Liver (tissue), 3 donors: Measurements from ENCODE around the gene DICER1.

Experiments
- GABPA ChIP-seq, 2 donors: IDR thresholded peaks in 1 of 2; conservative IDR thresholded peaks in 1 of 2; 2 replicates each; pipeline ENCODE4 v1.6.1; 2016; ENCODE audit warnings: antibody characterized with exemption in 2 of 2, mild to moderate bottlenecking in 1 of 2, moderate library complexity in 1 of 2
- SP1 ChIP-seq: IDR thresholded peaks from 2 replicates; pipeline ENCODE4 v1.6.1; 2018; ENCODE audit warnings: antibody characterized with exemption, mild to moderate bottlenecking
- YY1 ChIP-seq: IDR thresholded peaks from 2 replicates; pipeline ENCODE4 v1.6.1; 2016; ENCODE audit warnings: antibody characterized with exemption, mild to moderate bottlenecking
- TF ChIP-seq, protein P1 (sequence below): fragments of 150-350 bp; IDR thresholded peaks from 2 replicates; pipeline ENCODE4 v1.5.1; 2017; ENCODE audit warnings: improper control_type of control experiment, low read depth, low read length; ENCODE audit not compliant: missing input control
- TF ChIP-seq, protein P2 (sequence below): IDR thresholded peaks from 2 replicates; pipeline ENCODE4 v1.6.1; 2016; ENCODE audit warnings: antibody characterized with exemption
- donor health status: healthy.
- donor health status: healthy.

DNA sequence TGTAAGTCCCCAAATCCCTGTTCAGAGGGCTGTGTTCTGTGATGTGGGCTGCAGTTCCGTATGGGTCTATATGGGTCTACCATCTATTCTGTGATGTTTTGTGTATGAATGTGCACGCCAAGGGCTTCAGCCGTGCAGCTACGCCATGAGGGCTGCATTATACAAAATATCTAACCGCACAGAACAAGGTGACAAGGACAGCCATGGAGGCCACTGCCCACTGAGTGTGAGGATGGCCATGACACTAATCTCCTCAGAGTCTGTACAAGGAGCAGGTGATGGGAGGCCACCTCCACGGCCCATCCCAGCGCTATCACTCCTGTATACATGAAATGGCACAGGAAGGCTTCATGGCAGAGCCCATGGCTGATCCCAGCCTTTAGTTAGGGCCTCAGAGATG, 102.0 kb downstream of the DICER1 start:
- TF ChIP-seq GABPA (IDR thresholded peaks at IDR 0.05 in 1 of 2, conservative IDR thresholded peaks at IDR 0.05 in 1 of 2) = no peak
- TF ChIP-seq, protein P1, sequence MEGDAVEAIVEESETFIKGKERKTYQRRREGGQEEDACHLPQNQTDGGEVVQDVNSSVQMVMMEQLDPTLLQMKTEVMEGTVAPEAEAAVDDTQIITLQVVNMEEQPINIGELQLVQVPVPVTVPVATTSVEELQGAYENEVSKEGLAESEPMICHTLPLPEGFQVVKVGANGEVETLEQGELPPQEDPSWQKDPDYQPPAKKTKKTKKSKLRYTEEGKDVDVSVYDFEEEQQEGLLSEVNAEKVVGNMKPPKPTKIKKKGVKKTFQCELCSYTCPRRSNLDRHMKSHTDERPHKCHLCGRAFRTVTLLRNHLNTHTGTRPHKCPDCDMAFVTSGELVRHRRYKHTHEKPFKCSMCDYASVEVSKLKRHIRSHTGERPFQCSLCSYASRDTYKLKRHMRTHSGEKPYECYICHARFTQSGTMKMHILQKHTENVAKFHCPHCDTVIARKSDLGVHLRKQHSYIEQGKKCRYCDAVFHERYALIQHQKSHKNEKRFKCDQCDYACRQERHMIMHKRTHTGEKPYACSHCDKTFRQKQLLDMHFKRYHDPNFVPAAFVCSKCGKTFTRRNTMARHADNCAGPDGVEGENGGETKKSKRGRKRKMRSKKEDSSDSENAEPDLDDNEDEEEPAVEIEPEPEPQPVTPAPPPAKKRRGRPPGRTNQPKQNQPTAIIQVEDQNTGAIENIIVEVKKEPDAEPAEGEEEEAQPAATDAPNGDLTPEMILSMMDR = no peak
- TF ChIP-seq, protein P2, sequence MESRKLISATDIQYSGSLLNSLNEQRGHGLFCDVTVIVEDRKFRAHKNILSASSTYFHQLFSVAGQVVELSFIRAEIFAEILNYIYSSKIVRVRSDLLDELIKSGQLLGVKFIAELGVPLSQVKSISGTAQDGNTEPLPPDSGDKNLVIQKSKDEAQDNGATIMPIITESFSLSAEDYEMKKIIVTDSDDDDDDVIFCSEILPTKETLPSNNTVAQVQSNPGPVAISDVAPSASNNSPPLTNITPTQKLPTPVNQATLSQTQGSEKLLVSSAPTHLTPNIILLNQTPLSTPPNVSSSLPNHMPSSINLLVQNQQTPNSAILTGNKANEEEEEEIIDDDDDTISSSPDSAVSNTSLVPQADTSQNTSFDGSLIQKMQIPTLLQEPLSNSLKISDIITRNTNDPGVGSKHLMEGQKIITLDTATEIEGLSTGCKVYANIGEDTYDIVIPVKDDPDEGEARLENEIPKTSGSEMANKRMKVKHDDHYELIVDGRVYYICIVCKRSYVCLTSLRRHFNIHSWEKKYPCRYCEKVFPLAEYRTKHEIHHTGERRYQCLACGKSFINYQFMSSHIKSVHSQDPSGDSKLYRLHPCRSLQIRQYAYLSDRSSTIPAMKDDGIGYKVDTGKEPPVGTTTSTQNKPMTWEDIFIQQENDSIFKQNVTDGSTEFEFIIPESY = no peak
- no peak for TF ChIP-seq YY1
- TF ChIP-seq SP1 = no peak
